ENCODE data around the gene RMDN2. TPM values are rescaled to one million over a fixed set of nuclear protein-coding genes. Genes with fewer than 3 reads are reported as not detected.

RMDN2 gene
- total and polyA plus RNA-seq, 4 donors = 7.3 to 30.6 (median 13.3) TPM

DNA sequence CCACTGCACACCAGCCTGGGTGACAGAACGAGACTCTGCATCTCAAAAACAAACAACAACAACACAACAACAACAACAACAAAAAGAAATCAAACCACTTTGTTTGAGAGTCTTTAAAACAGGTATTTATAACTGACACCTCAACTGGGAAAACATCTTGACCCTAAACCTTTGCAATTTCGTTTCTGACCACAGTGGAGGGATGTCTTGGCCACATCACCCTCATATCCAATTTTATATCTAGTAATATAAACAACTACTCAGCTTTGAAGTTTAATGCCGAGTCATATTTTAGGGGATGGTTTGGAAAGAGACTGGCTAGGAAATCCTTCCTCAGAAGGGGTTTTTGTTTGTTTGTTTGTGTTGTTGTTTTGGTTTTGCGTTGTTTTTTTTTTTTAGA is 37.8 kb upstream of the RMDN2 start:
- H3K9ac ChIP-seq (ENCODE audit: low read depth in 1 of 2, low read length in 2 of 2) = no peak overlapping the region
- H3K36me3 ChIP-seq (ENCODE audit: control insufficient read depth in 4 of 4, insufficient read depth in 3 of 4, low read depth in 1 of 4, low read length in 3 of 4) = no peaks in the 10 kb centered on the region
- TF ChIP-seq YY1 (IDR thresholded peaks at IDR 0.05) (no peak), TAF1 (conservative IDR thresholded peaks at IDR 0.05) (no peak), MAX (IDR thresholded peaks at IDR 0.05) (no peak), RXRA (IDR thresholded peaks at IDR 0.05) (no peak), FOXA2 (IDR thresholded peaks at IDR 0.05) (no peak), HNF4A (conservative IDR thresholded peaks at IDR 0.05) (no peak), FOXA1 (IDR thresholded peaks at IDR 0.05) (no peak), HNF4G (IDR thresholded peaks at IDR 0.05) (no peak), SP1 (IDR thresholded peaks at IDR 0.05) (no peak), EGR1 (IDR thresholded peaks at IDR 0.05; ENCODE audit: low read depth in 2 of 2) (no peak)
- TF ChIP-seq, protein P1, sequence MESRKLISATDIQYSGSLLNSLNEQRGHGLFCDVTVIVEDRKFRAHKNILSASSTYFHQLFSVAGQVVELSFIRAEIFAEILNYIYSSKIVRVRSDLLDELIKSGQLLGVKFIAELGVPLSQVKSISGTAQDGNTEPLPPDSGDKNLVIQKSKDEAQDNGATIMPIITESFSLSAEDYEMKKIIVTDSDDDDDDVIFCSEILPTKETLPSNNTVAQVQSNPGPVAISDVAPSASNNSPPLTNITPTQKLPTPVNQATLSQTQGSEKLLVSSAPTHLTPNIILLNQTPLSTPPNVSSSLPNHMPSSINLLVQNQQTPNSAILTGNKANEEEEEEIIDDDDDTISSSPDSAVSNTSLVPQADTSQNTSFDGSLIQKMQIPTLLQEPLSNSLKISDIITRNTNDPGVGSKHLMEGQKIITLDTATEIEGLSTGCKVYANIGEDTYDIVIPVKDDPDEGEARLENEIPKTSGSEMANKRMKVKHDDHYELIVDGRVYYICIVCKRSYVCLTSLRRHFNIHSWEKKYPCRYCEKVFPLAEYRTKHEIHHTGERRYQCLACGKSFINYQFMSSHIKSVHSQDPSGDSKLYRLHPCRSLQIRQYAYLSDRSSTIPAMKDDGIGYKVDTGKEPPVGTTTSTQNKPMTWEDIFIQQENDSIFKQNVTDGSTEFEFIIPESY (IDR thresholded peaks at IDR 0.05) = no peak
- TF ChIP-seq, protein P2, sequence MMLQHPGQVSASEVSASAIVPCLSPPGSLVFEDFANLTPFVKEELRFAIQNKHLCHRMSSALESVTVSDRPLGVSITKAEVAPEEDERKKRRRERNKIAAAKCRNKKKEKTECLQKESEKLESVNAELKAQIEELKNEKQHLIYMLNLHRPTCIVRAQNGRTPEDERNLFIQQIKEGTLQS (IDR thresholded peaks at IDR 0.05) = no peak
- TF ChIP-seq, protein P3, sequence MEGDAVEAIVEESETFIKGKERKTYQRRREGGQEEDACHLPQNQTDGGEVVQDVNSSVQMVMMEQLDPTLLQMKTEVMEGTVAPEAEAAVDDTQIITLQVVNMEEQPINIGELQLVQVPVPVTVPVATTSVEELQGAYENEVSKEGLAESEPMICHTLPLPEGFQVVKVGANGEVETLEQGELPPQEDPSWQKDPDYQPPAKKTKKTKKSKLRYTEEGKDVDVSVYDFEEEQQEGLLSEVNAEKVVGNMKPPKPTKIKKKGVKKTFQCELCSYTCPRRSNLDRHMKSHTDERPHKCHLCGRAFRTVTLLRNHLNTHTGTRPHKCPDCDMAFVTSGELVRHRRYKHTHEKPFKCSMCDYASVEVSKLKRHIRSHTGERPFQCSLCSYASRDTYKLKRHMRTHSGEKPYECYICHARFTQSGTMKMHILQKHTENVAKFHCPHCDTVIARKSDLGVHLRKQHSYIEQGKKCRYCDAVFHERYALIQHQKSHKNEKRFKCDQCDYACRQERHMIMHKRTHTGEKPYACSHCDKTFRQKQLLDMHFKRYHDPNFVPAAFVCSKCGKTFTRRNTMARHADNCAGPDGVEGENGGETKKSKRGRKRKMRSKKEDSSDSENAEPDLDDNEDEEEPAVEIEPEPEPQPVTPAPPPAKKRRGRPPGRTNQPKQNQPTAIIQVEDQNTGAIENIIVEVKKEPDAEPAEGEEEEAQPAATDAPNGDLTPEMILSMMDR (IDR thresholded peaks at IDR 0.05; ENCODE audit: low read depth, low read length, missing input control) = no peak
- TF ChIP-seq, protein P4, sequence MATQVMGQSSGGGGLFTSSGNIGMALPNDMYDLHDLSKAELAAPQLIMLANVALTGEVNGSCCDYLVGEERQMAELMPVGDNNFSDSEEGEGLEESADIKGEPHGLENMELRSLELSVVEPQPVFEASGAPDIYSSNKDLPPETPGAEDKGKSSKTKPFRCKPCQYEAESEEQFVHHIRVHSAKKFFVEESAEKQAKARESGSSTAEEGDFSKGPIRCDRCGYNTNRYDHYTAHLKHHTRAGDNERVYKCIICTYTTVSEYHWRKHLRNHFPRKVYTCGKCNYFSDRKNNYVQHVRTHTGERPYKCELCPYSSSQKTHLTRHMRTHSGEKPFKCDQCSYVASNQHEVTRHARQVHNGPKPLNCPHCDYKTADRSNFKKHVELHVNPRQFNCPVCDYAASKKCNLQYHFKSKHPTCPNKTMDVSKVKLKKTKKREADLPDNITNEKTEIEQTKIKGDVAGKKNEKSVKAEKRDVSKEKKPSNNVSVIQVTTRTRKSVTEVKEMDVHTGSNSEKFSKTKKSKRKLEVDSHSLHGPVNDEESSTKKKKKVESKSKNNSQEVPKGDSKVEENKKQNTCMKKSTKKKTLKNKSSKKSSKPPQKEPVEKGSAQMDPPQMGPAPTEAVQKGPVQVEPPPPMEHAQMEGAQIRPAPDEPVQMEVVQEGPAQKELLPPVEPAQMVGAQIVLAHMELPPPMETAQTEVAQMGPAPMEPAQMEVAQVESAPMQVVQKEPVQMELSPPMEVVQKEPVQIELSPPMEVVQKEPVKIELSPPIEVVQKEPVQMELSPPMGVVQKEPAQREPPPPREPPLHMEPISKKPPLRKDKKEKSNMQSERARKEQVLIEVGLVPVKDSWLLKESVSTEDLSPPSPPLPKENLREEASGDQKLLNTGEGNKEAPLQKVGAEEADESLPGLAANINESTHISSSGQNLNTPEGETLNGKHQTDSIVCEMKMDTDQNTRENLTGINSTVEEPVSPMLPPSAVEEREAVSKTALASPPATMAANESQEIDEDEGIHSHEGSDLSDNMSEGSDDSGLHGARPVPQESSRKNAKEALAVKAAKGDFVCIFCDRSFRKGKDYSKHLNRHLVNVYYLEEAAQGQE (IDR thresholded peaks at IDR 0.05) = no peak
- WGBS = 74% methylated on average over 4 of the region's 4 CpGs
- no peak for DNase-seq (ENCODE audit: low spot score)
- no peak overlapping the region for H3K27ac ChIP-seq (ENCODE audit: low read depth in 1 of 2, low read length in 2 of 2)
- H3K4me1 ChIP-seq (ENCODE audit: control insufficient read depth in 4 of 4, insufficient read depth in 4 of 4, low read length in 3 of 4) = peaks cover 0 to 3% (median 0%) of the 10 kb centered on the region in 4 donors
- H3K9me3 ChIP-seq (ENCODE audit: control insufficient read depth in 4 of 4, low read length in 3 of 4) = no peaks in the 10 kb centered on the region
- no peaks in the 10 kb centered on the region for H3K27me3 ChIP-seq (ENCODE audit: control insufficient read depth in 4 of 4, insufficient read depth in 4 of 4, low read length in 3 of 4)
- H3K4me3 ChIP-seq (ENCODE audit: low read depth in 1 of 3, low read length in 3 of 3) = no peak overlapping the region

DNA sequence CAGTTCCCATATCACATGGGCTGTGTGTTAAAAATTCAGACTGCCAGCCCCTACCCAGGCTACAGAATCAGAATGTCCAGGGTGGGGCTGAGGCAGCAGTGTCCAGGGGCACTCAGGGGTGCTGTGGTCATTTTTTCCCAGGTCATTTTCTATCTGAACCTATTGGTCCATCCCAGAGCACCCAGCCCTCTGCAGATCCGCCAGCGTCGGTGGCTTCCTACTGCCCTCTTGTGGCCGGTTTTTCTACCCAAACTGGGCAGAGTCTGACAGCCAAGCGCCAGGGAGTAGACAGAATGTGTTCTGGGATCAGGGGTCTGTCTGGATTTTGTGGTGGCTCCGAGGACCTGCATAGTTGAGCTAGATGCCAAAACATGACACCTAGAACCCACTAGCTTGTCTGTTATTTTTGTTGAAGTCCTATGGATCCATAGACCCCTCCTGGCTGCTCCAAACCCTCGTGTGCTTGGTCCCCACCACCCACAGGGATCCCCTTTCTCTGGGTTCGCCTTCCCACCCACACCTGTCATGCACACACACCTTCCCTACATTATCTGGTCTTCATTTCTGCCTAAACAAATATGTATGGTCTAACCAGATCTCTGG is 34.1 kb upstream of the RMDN2 start:
- peaks cover 0 to 3% (median 0%) of the 10 kb centered on the region in 4 donors for H3K4me1 ChIP-seq (ENCODE audit: control insufficient read depth in 4 of 4, insufficient read depth in 4 of 4, low read length in 3 of 4)
- peak; percentile 72 for DNase-seq (ENCODE audit: low spot score)

More for the DNA sequence above, 34.1 kb upstream of the RMDN2 start:
- Histone ChIP-seq H3K27me3 (ENCODE audit: control insufficient read depth in 4 of 4, insufficient read depth in 4 of 4, low read length in 3 of 4) (no peaks in the 10 kb centered on the region), H3K9ac (ENCODE audit: low read depth in 1 of 2, low read length in 2 of 2) (no peak overlapping the region), H3K27ac (ENCODE audit: low read depth in 1 of 2, low read length in 2 of 2) (no peak overlapping the region), H3K9me3 (ENCODE audit: control insufficient read depth in 4 of 4, low read length in 3 of 4) (no peaks in the 10 kb centered on the region), H3K4me3 (ENCODE audit: low read depth in 1 of 3, low read length in 3 of 3) (no peak overlapping the region), H3K36me3 (ENCODE audit: control insufficient read depth in 4 of 4, insufficient read depth in 3 of 4, low read depth in 1 of 4, low read length in 3 of 4) (no peaks in the 10 kb centered on the region)
- 23% methylated on average over 8 of the region's 8 CpGs for WGBS
- TF ChIP-seq GABPA (IDR thresholded peaks at IDR 0.05 in 1 of 2, conservative IDR thresholded peaks at IDR 0.05 in 1 of 2) (no peak), HNF4A (conservative IDR thresholded peaks at IDR 0.05) (peak in 1 of 2 donors; percentile 9), YY1 (IDR thresholded peaks at IDR 0.05) (no peak), MAX (IDR thresholded peaks at IDR 0.05) (no peak), RAD21 (IDR thresholded peaks at IDR 0.05) (peak; percentile 80 to 91)
- TF ChIP-seq, protein P3 (IDR thresholded peaks at IDR 0.05; ENCODE audit: low read depth, low read length, missing input control) = peak; percentile 71

Measured in liver (tissue), 9 donors.